NCI-H524 treated with DMSO at 0.1 percent for 48 hours (cell line): ENCODE data around the gene TBC1D8.

Source experiments
- DNase-seq: peaks from one replicate; lab custom pipeline; 2025; lab: John Stamatoyannopoulos, UW

Gene TBC1D8

GRCh38 chr2:100976645-100977391 lies 174.4 kb downstream of the TBC1D8 start:
- no peak for DNase-seq

- no peak for DNase-seq
Measured at GRCh38 chr2:100976061-100976460, 175.1 kb downstream of the TBC1D8 start.

- DNase-seq = no peak
Measured at GRCh38 chr2:100975521-100975785, 175.7 kb downstream of the TBC1D8 start.

GRCh38 chr2:100974712-100975520 lies 176.3 kb downstream of the TBC1D8 start:
- DNase-seq = no peak

GRCh38 chr2:100972452-100972851 lies 178.7 kb downstream of the TBC1D8 start:
- no peak for DNase-seq

- no peak for DNase-seq
Measured at GRCh38 chr2:100971221-100971620, 180.0 kb downstream of the TBC1D8 start.

- DNase-seq = no peak
Measured at GRCh38 chr2:100969998-100970397, 181.2 kb downstream of the TBC1D8 start.

- no peak for DNase-seq
Measured at GRCh38 chr2:100968146-100969145, 182.7 kb downstream of the TBC1D8 start.

GRCh38 chr2:100967716-100968115 lies 183.5 kb downstream of the TBC1D8 start:
- no peak for DNase-seq

GRCh38 chr2:100965596-100965995 lies 185.6 kb downstream of the TBC1D8 start:
- no peak for DNase-seq

GRCh38 chr2:100964681-100965169 lies 186.5 kb downstream of the TBC1D8 start:
- DNase-seq = no peak

GRCh38 chr2:100964222-100964621 lies 187.0 kb downstream of the TBC1D8 start:
- no peak for DNase-seq

GRCh38 chr2:100963026-100963375 lies 188.2 kb downstream of the TBC1D8 start:
- DNase-seq = no peak

- no peak for DNase-seq
Measured at GRCh38 chr2:100962366-100963025, 188.7 kb downstream of the TBC1D8 start.

- no peak for DNase-seq
Measured at GRCh38 chr2:100960688-100961087, 190.5 kb downstream of the TBC1D8 start.

GRCh38 chr2:100959225-100959880 lies 191.8 kb downstream of the TBC1D8 start:
- DNase-seq = no peak

- DNase-seq = no peak
Measured at GRCh38 chr2:100957996-100958653, 193.1 kb downstream of the TBC1D8 start.
